MM.1S (cell line): ENCODE results near the gene SETDB1.
"Not testable (repeated sequence)": the region's sequence is repeated elsewhere in the genome, so short reads cannot be mapped to it uniquely, and the experiment has no call there.

Experiments
- DNase-seq: peaks from one replicate; pipeline ENCODE4 v3.0.0-alpha.2; 2015
- H2AFZ ChIP-seq: fragments of 300-600 bp; sonication (generic); 2 replicates; pipeline ENCODE4 v1.6.0; 2016; ENCODE audit warnings: antibody characterized with exemption, low read length
- H3F3A ChIP-seq: fragments of 300-600 bp; sonication (generic); 2 replicates; pipeline ENCODE4 v1.6.1; 2016; ENCODE audit warnings: mild to moderate bottlenecking, antibody characterized with exemption, low read length, moderate library complexity, mixed read lengths; ENCODE audit not compliant: insufficient read depth
- H3K27ac ChIP-seq: fragments of 300-600 bp; sonication (generic); 2 replicates; pipeline ENCODE4 v1.5.1; 2016; ENCODE audit warnings: mild to moderate bottlenecking, low read length
- H3K27me3 ChIP-seq: fragments of 300-600 bp; sonication (generic); replicated peaks from 2 replicates; pipeline ENCODE4 v1.6.0; 2016; ENCODE audit warnings: low read length; ENCODE audit not compliant: insufficient read depth
- H3K36me3 ChIP-seq: fragments of 300-600 bp; sonication (generic); replicated peaks from 2 replicates; pipeline ENCODE4 v1.6.1; 2016; ENCODE audit warnings: mild to moderate bottlenecking, low read length, mixed read lengths; ENCODE audit not compliant: insufficient read depth
- H3K4me1 ChIP-seq: fragments of 300-600 bp; sonication (generic); 2 replicates; pipeline ENCODE4 v1.6.1; 2016; ENCODE audit warnings: low read length, mixed read lengths
- H3K4me2 ChIP-seq: fragments of 300-600 bp; sonication (generic); 2 replicates; pipeline ENCODE4 v1.6.0; 2016; ENCODE audit warnings: low read depth, low read length
- H3K4me3 ChIP-seq: fragments of 300-600 bp; sonication (generic); 2 replicates; pipeline ENCODE4 v1.5.1; 2016; ENCODE audit warnings: low read length, mixed read lengths
- H3K79me2 ChIP-seq: fragments of 300-600 bp; sonication (generic); 2 replicates; pipeline ENCODE4 v1.6.1; 2016; ENCODE audit warnings: mixed run types, low read length, mixed read lengths
- H3K9ac ChIP-seq: fragments of 300-600 bp; sonication (generic); 2 replicates; pipeline ENCODE4 v1.6.1; 2016; ENCODE audit warnings: low read length, mixed read lengths
- H3K9me2 ChIP-seq: fragments of 300-600 bp; sonication (generic); replicated peaks from 2 replicates; pipeline ENCODE4 v1.6.1; 2016; ENCODE audit warnings: mild to moderate bottlenecking, low read length, mixed read lengths; ENCODE audit not compliant: insufficient read depth
- H3K9me3 ChIP-seq: fragments of 300-600 bp; sonication (generic); replicated peaks from 2 replicates; pipeline ENCODE4 v1.6.1; 2016; ENCODE audit warnings: mild to moderate bottlenecking, low read length, mixed read lengths; ENCODE audit not compliant: insufficient read depth
- H4K20me1 ChIP-seq: fragments of 300-600 bp; sonication (generic); 2 replicates; pipeline ENCODE4 v1.6.1; 2016; ENCODE audit warnings: mild to moderate bottlenecking, low read length, moderate library complexity, mixed read lengths; ENCODE audit not compliant: insufficient read depth
- CTCF ChIP-seq: fragments of 300-600 bp; sonication (generic); IDR thresholded peaks from 2 replicates; pipeline ENCODE4 v1.5.1; 2016; ENCODE audit warnings: antibody characterized with exemption, low read length, mixed read lengths
- EZH2 ChIP-seq: fragments of 300-600 bp; sonication (generic); optimal IDR thresholded peaks from 2 replicates; pipeline ENCODE3; 2017; ENCODE audit warnings: low read depth, mild to moderate bottlenecking, antibody characterized with exemption, low read length, mixed read lengths
- EZH2phosphoT487 ChIP-seq: fragments of 300-600 bp; sonication (generic); IDR thresholded peaks from 2 replicates; pipeline ENCODE4 v1.6.1; 2018; ENCODE audit warnings: antibody characterized with exemption, low read length

SETDB1 gene

GRCh38 chr1:150893336-150893913 is 32.7 kb upstream of the SETDB1 start:
- H3K27ac ChIP-seq: no peak overlapping the region

GRCh38 chr1:150895618-150896017 is 30.5 kb upstream of the SETDB1 start:
- DNase-seq: no peak
- Histone ChIP-seq H3K27ac (no peak overlapping the region), H3K9ac (no peak overlapping the region), H4K20me1 (no peaks in the 10 kb centered on the region), H3K9me3 (no peaks in the 10 kb centered on the region), H3K4me2 (no peak overlapping the region), H3K36me3 (no peaks in the 10 kb centered on the region), H2AFZ (no peak overlapping the region), H3K4me1 (peaks cover 19% of the 10 kb centered on the region), H3K9me2 (no peaks in the 10 kb centered on the region), H3F3A (peaks cover 3% of the 10 kb centered on the region; the same call in 1 of the 2 replicates), H3K4me3 (no peak overlapping the region), H3K79me2 (no peaks in the 10 kb centered on the region), H3K27me3 (no peaks in the 10 kb centered on the region)
- TF ChIP-seq EZH2 (no peak), CTCF (no peak), EZH2phosphoT487 (no peak)

More at GRCh38 chr1:150893336-150893913, 32.7 kb upstream of the SETDB1 start:
- Histone ChIP-seq H3K9ac (no peak overlapping the region), H3K9me3 (no peaks in the 10 kb centered on the region), H3K79me2 (no peaks in the 10 kb centered on the region), H3K4me2 (no peak overlapping the region), H4K20me1 (no peaks in the 10 kb centered on the region), H3K27me3 (no peaks in the 10 kb centered on the region), H3K36me3 (no peaks in the 10 kb centered on the region), H3K4me1 (peaks cover 30% of the 10 kb centered on the region), H3F3A (peaks cover 15% of the 10 kb centered on the region), H3K9me2 (no peaks in the 10 kb centered on the region), H2AFZ (no peak overlapping the region), H3K4me3 (no peak overlapping the region)
- DNase-seq: no peak
- TF ChIP-seq CTCF: no peak
- no peak for TF ChIP-seq EZH2phosphoT487
- TF ChIP-seq EZH2: no peak

GRCh38 chr1:150899795-150900194 is 26.4 kb upstream of the SETDB1 start:
- H3K4me1 ChIP-seq, H3K9me3 ChIP-seq, H3K36me3 ChIP-seq, H3K27ac ChIP-seq, H2AFZ ChIP-seq, H3K79me2 ChIP-seq, H3K4me2 ChIP-seq, H4K20me1 ChIP-seq, DNase-seq, H3K9ac ChIP-seq, H3K4me3 ChIP-seq, H3K27me3 ChIP-seq, H3F3A ChIP-seq, H3K9me2 ChIP-seq: not testable (repeated sequence)

- Histone ChIP-seq H3K9me2 (no peaks in the 10 kb centered on the region), H3F3A (no peaks in the 10 kb centered on the region), H3K27ac (no peak overlapping the region), H4K20me1 (no peaks in the 10 kb centered on the region), H3K79me2 (no peaks in the 10 kb centered on the region), H3K4me2 (no peak overlapping the region), H3K4me1 (no peaks in the 10 kb centered on the region), H3K9ac (no peak overlapping the region), H3K36me3 (no peaks in the 10 kb centered on the region), H2AFZ (no peak overlapping the region), H3K9me3 (no peaks in the 10 kb centered on the region), H3K4me3 (no peak overlapping the region), H3K27me3 (no peaks in the 10 kb centered on the region)
- no peak for TF ChIP-seq EZH2
- no peak for DNase-seq
These were observed 23.8 kb upstream of the SETDB1 start for GRCh38 chr1:150902346-150902745.
